HG03159 (cell line): ENCODE results near the gene MGMT.

Experiments used
- ATAC-seq: cut with Tn5 transposase; IDR thresholded peaks from one replicate; pipeline ENCODE4 v1.9.1; 2021; ENCODE audit warnings: mild to moderate bottlenecking, moderate library complexity; ENCODE audit not compliant: unreplicated experiment

MGMT gene

DNA sequence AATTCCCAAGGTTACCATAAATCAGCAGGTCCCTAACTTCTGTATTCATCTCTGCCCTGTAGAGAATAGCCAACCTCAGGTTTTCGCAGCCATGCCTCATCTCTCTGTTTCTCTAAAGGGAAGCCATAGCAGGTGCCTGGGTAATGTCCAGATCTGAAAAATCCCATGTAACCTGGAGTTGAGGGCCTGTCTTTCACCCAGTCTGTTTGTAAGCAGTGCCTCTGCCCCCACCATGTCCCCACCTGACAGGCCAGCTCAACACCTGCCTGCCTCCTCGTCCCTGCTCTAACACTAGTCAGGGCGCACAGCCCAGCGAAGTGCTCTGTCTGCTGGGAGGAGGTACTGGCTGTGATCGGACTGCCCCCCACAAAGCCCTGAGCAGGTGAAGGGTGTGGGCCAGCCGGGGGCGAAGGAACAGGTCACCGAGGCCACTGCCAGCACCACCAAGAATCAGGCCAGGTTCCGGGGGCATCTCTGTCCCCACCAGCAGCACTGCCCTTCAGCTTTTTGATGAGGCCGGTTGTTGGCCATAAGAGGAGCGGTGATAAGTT is 210.4 kb downstream of the MGMT start:
- ATAC-seq, result no peak

DNA sequence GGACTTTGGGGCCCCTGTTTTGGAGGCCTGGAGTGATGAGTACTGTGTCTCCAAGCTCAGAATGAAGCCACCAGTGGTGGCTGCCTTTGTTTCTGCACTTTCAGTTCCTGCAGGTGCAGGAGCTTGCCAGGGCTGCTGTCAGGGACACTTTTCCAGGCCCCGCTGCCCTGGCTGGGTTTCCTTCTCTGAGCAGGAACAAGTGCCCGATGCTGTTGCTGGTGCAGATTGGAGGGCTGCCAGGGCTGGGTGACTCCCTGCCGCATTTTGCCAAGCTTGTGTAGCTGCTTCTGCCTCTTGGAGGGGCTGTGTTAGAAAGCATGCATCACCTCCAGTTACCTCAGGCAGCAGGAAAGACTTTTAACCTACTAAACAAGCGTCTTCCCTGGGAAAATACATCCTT is 211.1 kb downstream of the MGMT start:
- no peak for ATAC-seq

DNA sequence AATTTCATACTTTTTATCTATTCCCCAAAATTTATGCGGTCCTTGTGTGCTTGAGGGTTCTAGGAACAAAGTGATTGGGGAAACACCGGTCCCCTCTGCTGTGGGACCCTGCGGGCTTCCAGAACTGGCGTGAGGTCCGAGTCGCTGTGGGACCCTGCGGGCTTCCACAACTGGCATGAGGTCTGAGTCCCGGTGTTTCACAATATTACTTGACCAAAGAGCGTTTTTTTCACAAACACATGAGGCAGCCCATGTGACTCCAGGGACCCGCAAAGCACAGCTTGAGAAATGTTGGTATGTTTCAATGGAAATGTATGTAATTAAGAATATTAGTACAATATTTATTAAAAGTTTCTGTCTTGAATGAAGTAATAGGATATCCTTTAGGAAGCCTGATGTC is 212.2 kb downstream of the MGMT start:
- ATAC-seq, result no peak

- no peak for ATAC-seq
Measured at GRCh38 chr10:129680661-129681344, 213.8 kb downstream of the MGMT start.

GRCh38 chr10:129681856-129682255 is 214.8 kb downstream of the MGMT start:
- ATAC-seq, result no peak

DNA sequence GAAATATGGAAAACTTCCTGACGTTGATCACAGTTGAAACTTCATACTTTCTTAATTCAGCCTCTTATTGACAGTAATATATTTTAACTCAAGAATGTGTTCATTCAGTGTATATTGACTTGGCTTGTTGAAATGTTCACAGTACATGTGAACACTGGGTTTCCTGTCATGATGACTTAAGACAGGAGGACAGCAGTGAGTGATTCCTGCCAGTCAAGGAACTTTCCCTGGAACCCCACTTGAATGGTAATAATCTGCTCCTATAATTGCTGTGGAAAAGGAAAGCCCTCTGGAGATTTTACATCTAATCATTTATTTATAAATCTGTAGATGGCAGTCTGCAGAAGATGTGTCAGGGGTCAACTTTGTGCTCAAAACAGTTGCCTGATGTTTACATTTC is 216.5 kb downstream of the MGMT start:
- no peak for ATAC-seq

GRCh38 chr10:129683920-129684319 is 216.9 kb downstream of the MGMT start:
- ATAC-seq, result no peak

GRCh38 chr10:129685271-129685670 is 218.2 kb downstream of the MGMT start:
- no peak for ATAC-seq

DNA sequence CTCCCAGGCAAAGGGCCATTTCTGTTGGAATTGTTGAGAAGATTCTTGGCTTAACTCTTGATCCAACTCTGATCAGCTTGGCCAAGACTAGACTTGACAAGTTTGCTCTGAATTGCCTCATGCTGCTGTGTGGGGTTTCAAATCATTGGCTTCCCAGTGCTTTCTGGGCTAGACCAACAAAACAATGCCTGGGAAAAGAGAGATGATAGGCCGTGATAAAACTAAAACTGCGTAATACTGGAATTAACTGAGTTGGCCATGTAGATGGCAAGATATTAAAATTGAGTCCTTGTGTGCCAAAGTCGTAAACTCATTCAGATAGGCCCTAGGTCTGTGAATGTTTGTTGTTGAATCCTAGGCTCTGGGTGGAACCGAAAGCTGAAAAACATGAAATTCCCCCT is 222.6 kb downstream of the MGMT start:
- ATAC-seq, result no peak

- no peak for ATAC-seq
Measured at GRCh38 chr10:129690248-129691070, 223.4 kb downstream of the MGMT start.

- ATAC-seq, result no peak
Measured at GRCh38 chr10:129692695-129693094, 225.7 kb downstream of the MGMT start.

DNA sequence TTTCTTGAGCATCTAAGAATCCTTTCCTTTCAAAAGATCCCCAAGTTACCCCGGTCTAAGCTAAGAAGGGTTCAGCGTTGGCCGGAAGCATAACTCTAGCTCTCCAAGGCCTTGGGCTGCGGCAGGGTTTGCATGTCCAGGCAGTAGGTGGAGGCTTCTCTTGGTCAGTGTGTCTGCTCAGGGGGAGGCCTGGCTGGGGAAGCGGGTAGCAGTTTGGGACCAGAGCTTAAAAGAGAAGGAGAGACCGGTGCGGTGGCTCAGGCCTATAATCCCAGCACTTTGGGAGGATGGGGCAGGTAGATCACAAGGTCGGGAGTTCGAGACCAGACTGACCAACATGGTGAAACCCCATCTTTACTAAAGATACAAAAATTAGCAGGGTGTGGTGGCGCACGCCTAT is 226.3 kb downstream of the MGMT start:
- ATAC-seq, result no peak

DNA sequence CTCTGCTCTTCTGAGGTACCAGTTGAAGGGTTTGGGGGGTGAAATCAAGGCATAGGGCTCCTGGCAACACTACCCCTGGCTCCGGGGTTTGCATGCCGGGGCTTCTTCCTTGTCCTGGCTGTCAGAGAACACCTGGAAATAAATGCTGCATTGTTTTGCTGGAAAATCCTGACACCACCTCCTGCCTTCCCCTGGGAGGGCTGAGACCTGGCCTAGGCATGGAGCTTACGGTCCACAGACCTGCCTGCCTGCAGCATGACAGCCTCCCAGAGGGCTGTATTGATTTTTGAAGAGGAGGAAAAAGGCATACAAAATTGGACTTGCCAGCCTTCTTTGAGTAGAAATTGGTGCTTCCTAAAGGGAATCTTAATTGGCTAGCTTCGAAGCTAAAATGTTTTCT is 227.1 kb downstream of the MGMT start:
- ATAC-seq, result no peak

GRCh38 chr10:129694691-129695243 is 227.7 kb downstream of the MGMT start:
- ATAC-seq, result no peak

- no peak for ATAC-seq
Measured at GRCh38 chr10:129695671-129696070, 228.6 kb downstream of the MGMT start.

DNA sequence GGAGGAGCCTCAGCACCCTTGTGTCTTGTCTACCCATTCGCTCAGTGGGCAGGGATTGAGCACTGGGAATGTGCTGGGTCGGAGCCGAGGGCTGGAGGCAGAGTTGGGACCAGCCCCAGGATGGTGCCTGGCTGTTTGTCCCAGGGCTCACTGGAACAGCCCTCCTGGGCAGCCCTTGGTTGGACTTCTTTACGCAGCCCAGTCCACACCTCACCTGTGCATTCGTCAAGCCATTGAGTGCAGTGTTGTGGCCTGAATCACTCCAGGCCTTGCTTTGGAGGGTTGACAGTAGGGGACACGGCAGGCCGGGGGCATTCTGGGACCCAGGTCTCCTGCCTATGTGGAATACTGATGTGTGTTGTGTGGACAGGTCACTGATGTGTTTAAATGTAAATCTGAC is 229.6 kb downstream of the MGMT start:
- no peak for ATAC-seq

- ATAC-seq, result no peak
Measured at GRCh38 chr10:129697463-129698247, 230.6 kb downstream of the MGMT start.

DNA sequence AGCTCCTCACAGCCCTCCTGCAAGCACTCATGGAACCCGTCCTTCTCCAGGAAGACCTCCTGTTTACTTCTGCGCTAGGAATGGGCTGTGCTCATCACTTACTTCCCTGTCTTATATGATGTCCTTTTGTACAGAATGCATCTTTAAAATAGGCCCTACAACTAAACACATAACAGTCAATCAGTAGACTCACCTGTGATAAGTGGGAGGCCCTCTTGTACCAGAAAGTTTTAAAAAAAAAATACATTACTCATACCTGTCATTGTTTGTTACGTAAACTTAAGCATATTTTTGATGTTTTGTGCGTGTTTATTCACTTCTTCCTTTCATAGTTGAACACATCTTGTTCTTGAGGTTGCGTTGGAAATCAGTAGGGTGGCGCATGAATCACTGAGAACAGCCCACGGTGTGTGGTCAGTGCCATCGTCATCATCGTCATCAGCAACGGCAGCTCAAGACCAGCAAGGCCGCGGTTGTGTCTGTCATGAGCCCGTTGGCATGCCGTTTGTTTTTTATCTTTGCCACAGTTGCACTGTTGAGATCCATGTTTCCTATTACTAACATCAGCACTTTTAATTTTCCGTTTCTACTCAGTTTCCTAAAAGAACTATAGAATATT is 232.8 kb downstream of the MGMT start:
- ATAC-seq, result no peak

- ATAC-seq, result no peak
Measured at GRCh38 chr10:129702605-129703004, 235.6 kb downstream of the MGMT start.

DNA sequence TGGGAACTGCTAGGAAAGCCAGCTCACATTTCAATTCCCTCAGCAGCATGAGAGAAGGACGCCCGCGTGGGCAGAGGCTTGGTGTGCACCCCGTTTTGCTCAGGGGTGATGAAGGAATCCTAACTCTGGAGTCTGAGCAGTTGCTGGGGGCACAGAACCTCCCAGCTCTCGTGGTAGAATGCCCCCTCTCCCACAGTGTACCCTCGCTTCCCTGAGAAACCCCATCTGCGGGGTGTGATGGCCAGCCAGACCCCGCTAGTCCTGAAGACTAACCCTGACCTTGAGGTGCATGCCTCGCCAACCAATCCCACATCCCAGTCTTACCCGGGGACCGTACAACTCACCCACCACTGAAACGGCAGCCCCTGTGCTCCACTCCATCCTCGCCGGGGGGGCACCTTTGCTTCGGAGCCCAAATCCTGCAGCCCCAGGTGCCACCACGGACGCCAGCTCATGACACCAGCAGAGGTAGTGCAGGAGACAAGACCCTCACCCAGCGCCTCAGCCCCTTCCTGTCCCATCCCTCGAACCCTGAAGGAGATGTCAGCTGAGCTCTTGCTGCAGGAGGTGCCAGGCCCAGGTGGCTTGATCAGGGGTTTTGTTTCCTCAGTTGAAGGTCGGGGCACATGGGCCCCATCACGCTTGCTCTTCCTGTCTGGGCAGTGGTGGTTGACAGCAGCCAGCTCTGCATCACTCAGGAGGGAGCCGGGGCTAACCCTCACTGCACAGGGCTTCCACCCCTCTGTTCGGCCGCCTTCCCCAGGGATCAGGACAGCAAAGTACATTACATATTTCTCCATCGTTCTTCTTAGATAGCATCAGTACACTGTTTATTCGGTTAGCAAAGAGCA is 236.5 kb downstream of the MGMT start:
- no peak for ATAC-seq
